Endothelial cell of umbilical vein (primary cell): Measurements from ENCODE around the gene ANKS1B. TPM values are rescaled to one million over a fixed set of nuclear protein-coding genes. Genes with fewer than 3 reads are reported as not detected.

Experiments
- BruUV-seq: library from RNA; stranded (reverse); fragments of 400-500 nt; replicated peaks from 2 replicates; lab custom pipeline; 2021; lab: Mats Ljungman, UMichigan
- CTCF ChIA-PET: fragments of 300-600, 350-600 bp; sonication (Branson Sonifier 250); formaldehyde crosslinking; loops from one replicate; lab custom pipeline; 2021; ENCODE audit warnings: antibody characterized with exemption, inconsistent platforms; lab: Charles Lee
- POLR2A ChIA-PET: fragments of 300-600, 350-600 bp; sonication (Branson Sonifier 250); formaldehyde crosslinking; loops from one replicate; lab custom pipeline; 2021; ENCODE audit warnings: antibody characterized with exemption, inconsistent platforms; lab: Charles Lee
- DNase-seq: peaks from one replicate; pipeline ENCODE4 v3.0.0-alpha.2; 2011; ENCODE audit warnings: low read depth, low spot score
- FAIRE-seq: peaks from 2 replicates; lab custom pipeline; 2011; peaks lifted over from hg19 to GRCh38; lab: Jason Lieb, UNC
- H2AFZ ChIP-seq: 2 replicates; pipeline ENCODE4 v1.6.0; 2012; ENCODE audit warnings: low read depth, low read length, control low read depth, inconsistent platforms
- H3K27ac ChIP-seq: 2 replicates; pipeline ENCODE4 v1.5.1; 2011; ENCODE audit warnings: low read depth, mild to moderate bottlenecking, control low read depth, low read length, moderate library complexity; ENCODE audit not compliant: insufficient read depth
- H3K27me3 ChIP-seq, 2 experiments: 2 replicates each; pipeline versions ENCODE4 v1.6.0 to v1.6.1; 2011; ENCODE audit warnings: low read length in 2 of 2, mixed read lengths in 1 of 2; ENCODE audit not compliant: control insufficient read depth in 2 of 2, insufficient read depth in 2 of 2
- H3K36me3 ChIP-seq, 2 experiments: 2 replicates in 1 of 2; 3 replicates in 1 of 2; pipeline ENCODE4 v1.5.1; 2011; ENCODE audit warnings: low read length in 2 of 2, mild to moderate bottlenecking in 1 of 2, moderate library complexity in 1 of 2; ENCODE audit not compliant: control insufficient read depth in 2 of 2, insufficient read depth in 2 of 2; ENCODE audit errors: extremely low read depth in 1 of 2
- H3K4me1 ChIP-seq: 3 replicates; pipeline ENCODE4 v1.5.1; 2011; ENCODE audit warnings: mild to moderate bottlenecking, low read length; ENCODE audit not compliant: control insufficient read depth, insufficient read depth; ENCODE audit errors: extremely low read depth
- H3K4me2 ChIP-seq: 2 replicates; pipeline ENCODE4 v1.6.1; 2011; ENCODE audit warnings: low read length, control low read depth, mixed read lengths; ENCODE audit not compliant: insufficient read depth
- H3K4me3 ChIP-seq, 3 experiments: fragments of 200-600 bp in 1 of 3; sonication (generic), shearing (Covaris generic) in 1 of 3; replicated peaks in 1 of 3; 2 replicates each; pipeline ENCODE4 v1.5.1; 2011 to 2016; ENCODE audit warnings: control low read depth in 3 of 3, low read length in 3 of 3, mild to moderate bottlenecking in 2 of 3, inconsistent platforms in 1 of 3, low read depth in 1 of 3, moderate library complexity in 1 of 3; ENCODE audit not compliant: insufficient read depth in 1 of 3
- H3K79me2 ChIP-seq: 2 replicates; pipeline ENCODE4 v1.6.0; 2012; ENCODE audit warnings: low read length, inconsistent platforms; ENCODE audit not compliant: control insufficient read depth, insufficient read depth
- H3K9ac ChIP-seq: replicated peaks from 2 replicates; pipeline ENCODE3; 2011; ENCODE audit warnings: low read length, control low read depth; ENCODE audit not compliant: insufficient read depth; ENCODE audit errors: extremely low read depth
- H3K9me1 ChIP-seq: replicated peaks from 3 replicates; pipeline ENCODE4 v1.6.0; 2011; ENCODE audit warnings: mild to moderate bottlenecking, low read length; ENCODE audit not compliant: control insufficient read depth, insufficient read depth; ENCODE audit errors: extremely low read depth
- H3K9me3 ChIP-seq: replicated peaks from 2 replicates; pipeline ENCODE4 v1.5.1; 2012; ENCODE audit warnings: low read length, inconsistent platforms; ENCODE audit not compliant: control insufficient read depth, insufficient read depth
- H4K20me1 ChIP-seq: replicated peaks from 2 replicates; pipeline ENCODE3; 2011; ENCODE audit warnings: mild to moderate bottlenecking, low read length; ENCODE audit not compliant: control insufficient read depth, insufficient read depth; ENCODE audit errors: extremely low read depth
- EZH2 ChIP-seq: IDR thresholded peaks from 2 replicates; pipeline ENCODE4 v1.6.1; 2012; ENCODE audit warnings: borderline replicate concordance, low read depth, mild to moderate bottlenecking, moderate library complexity, low read length, inconsistent platforms; ENCODE audit not compliant: severe bottlenecking
- FOS ChIP-seq: IDR thresholded peaks from 2 replicates; pipeline ENCODE4 v1.6.1; 2011; ENCODE audit warnings: mild to moderate bottlenecking, low read length, moderate library complexity, borderline replicate concordance; ENCODE audit not compliant: insufficient read depth
- GATA2 ChIP-seq: IDR thresholded peaks from 2 replicates; pipeline ENCODE4 v1.7.0; 2011; ENCODE audit warnings: low read depth, mild to moderate bottlenecking, moderate library complexity, mixed read lengths, low read length; ENCODE audit not compliant: insufficient read length, insufficient read depth
- JUN ChIP-seq: IDR thresholded peaks from 2 replicates; pipeline ENCODE4 v1.6.1; 2011; ENCODE audit warnings: borderline replicate concordance, low read depth; ENCODE audit not compliant: insufficient read length, insufficient read depth
- MYC ChIP-seq: IDR thresholded peaks from one replicate; pipeline ENCODE4 v1.6.1; 2011; ENCODE audit warnings: mild to moderate bottlenecking, low read depth, low read length
- POLR2A ChIP-seq: IDR thresholded peaks from 2 replicates; pipeline ENCODE4 v1.6.1; 2012; ENCODE audit warnings: low read depth, mild to moderate bottlenecking, control low read depth, low read length
- POLR2AphosphoS5 ChIP-seq: IDR thresholded peaks from 2 replicates; pipeline ENCODE4 v1.6.1; 2012; ENCODE audit warnings: low read depth, mild to moderate bottlenecking, control low read depth, low read length, moderate library complexity; ENCODE audit not compliant: insufficient read depth
- dilution Hi-C: fragments of 300-500 bp; cut with MboI; formaldehyde crosslinking; loops from one replicate; pipeline ENCODE4 v1.15.0; 2019; ENCODE audit warnings: low sequenced_read_pairs; ENCODE audit not compliant: extremely low pct_ligation_motif_present
- intact Hi-C: fragments of 100-400 bp; cut with micrococcal nuclease; formaldehyde crosslinking; loops from one replicate; pipeline ENCODE4 v1.10.0; 2022
- polyA plus RNA-seq, 4 experiments: library from polyadenylated mRNA; depleted of rRNA in 3 of 4; stranded (reverse) in 3 of 4; unstranded in 1 of 4; fragments of >200 nt; gene quantifications; 2 replicates each; pipeline versions ENCODE4 v1.2.1 to v1.2.3, GENCODE V29; 2011 to 2012; ENCODE audit warnings: missing spikeins in 1 of 4
- total RNA-seq: library from RNA; stranded (reverse); gene quantifications from 2 replicates; pipeline ENCODE4 v1.2.3, GENCODE V29; 2021
- TF ChIP-seq, protein P1 (sequence below): IDR thresholded peaks from 2 replicates; pipeline ENCODE4 v1.6.1; 2011; ENCODE audit not compliant: insufficient read depth, insufficient read length
- TF ChIP-seq, protein P2 (sequence below), 2 donors: IDR thresholded peaks; 1 replicate in 1 of 2; 2 replicates in 1 of 2; pipeline ENCODE4 v1.5.1; 2011; ENCODE audit warnings: low read length in 2 of 2, mild to moderate bottlenecking in 2 of 2, moderate library complexity in 2 of 2, control low read depth in 1 of 2, inconsistent platforms in 1 of 2, low read depth in 1 of 2; ENCODE audit not compliant: insufficient read depth in 1 of 2; ENCODE audit errors: extremely low read depth in 1 of 2

The ANKS1B gene
- total and polyA plus RNA-seq, 2 donors (not counting 3 experiments of a cell fraction or from before 2014, with no cell fraction given), result 0.15 to 0.38 TPM

DNA sequence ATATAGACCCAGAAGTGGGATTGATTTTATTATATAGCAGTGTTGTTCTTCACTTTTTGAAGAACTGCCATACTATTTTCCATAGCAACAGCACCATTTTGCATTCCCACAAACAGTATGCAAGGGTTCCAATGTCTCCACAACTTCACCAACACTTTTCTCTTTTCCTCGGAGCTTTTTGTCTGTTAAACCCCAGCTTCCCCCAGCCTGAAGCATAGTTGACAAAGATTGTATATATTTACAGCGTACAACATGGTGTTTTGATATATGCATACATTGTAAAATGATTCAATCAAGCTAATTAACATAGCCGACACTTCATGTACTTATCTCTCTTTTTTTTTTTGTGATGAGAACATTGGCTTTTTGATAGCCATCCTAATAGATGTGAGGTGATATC, 982.6 kb downstream of the ANKS1B start:
- CTCF ChIA-PET, result no interaction called here
- no TSS peak for BruUV-seq
- intact Hi-C loops, result no loop called here

More for the DNA sequence above, 982.6 kb downstream of the ANKS1B start:
- Histone ChIP-seq H2AFZ (no peak overlapping the region), H3K9ac (no peak overlapping the region), H3K79me2 (no peaks in the 10 kb centered on the region), H3K4me3 (no peak overlapping the region), H3K9me1 (no peaks in the 10 kb centered on the region), H3K27me3 (peaks cover 0 to 2% of the 10 kb centered on the region in 2 experiments), H3K4me1 (no peaks in the 10 kb centered on the region), H3K9me3 (no peaks in the 10 kb centered on the region), H3K27ac (no peak overlapping the region), H3K4me2 (no peak overlapping the region), H4K20me1 (no peaks in the 10 kb centered on the region), H3K36me3 (no peaks in the 10 kb centered on the region)
- FAIRE-seq, result no peak
- dilution Hi-C loops, result no loop called here
- no peak for DNase-seq
- TF ChIP-seq POLR2A, result no peak
- no peak for TF ChIP-seq GATA2
- TF ChIP-seq, protein P1, sequence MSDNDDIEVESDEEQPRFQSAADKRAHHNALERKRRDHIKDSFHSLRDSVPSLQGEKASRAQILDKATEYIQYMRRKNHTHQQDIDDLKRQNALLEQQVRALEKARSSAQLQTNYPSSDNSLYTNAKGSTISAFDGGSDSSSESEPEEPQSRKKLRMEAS, result no peak
- no peak for TF ChIP-seq FOS
- TF ChIP-seq, protein P2, sequence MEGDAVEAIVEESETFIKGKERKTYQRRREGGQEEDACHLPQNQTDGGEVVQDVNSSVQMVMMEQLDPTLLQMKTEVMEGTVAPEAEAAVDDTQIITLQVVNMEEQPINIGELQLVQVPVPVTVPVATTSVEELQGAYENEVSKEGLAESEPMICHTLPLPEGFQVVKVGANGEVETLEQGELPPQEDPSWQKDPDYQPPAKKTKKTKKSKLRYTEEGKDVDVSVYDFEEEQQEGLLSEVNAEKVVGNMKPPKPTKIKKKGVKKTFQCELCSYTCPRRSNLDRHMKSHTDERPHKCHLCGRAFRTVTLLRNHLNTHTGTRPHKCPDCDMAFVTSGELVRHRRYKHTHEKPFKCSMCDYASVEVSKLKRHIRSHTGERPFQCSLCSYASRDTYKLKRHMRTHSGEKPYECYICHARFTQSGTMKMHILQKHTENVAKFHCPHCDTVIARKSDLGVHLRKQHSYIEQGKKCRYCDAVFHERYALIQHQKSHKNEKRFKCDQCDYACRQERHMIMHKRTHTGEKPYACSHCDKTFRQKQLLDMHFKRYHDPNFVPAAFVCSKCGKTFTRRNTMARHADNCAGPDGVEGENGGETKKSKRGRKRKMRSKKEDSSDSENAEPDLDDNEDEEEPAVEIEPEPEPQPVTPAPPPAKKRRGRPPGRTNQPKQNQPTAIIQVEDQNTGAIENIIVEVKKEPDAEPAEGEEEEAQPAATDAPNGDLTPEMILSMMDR (IDR thresholded peaks at IDR 0.05; ENCODE audit: extremely low read depth in 1 of 2, insufficient read depth in 1 of 2, low read depth in 1 of 2, low read length in 2 of 2), result no peak
- TF ChIP-seq MYC, result no peak
- TF ChIP-seq POLR2AphosphoS5, result no peak
- TF ChIP-seq JUN, result no peak
- no peak for TF ChIP-seq EZH2
- POLR2A ChIA-PET, result no interaction called here
